ENCODE data around the gene SEMA4D.

The SEMA4D gene

GRCh38 chr9:89323390-89323789 lies 174.5 kb downstream of the SEMA4D start:
- intact Hi-C loops (cut with DNase I; ENCODE audit: low total_unique reads) = no loop called here
- Histone ChIP-seq H3K27ac (no peak overlapping the region), H3K27me3 (no peaks in the 10 kb centered on the region), H3K9me3 (no peaks in the 10 kb centered on the region), H3K4me3 (no peak overlapping the region), H3K4me1 (peaks cover 0 to 38% (median 8%) of the 10 kb centered on the region in 4 donors), H3K36me3 (peaks cover 16 to 29% (median 23%) of the 10 kb centered on the region in 3 donors)
- DNase-seq = no peak
- no peak for TF ChIP-seq CTCF (IDR thresholded peaks at IDR 0.05)

DNA sequence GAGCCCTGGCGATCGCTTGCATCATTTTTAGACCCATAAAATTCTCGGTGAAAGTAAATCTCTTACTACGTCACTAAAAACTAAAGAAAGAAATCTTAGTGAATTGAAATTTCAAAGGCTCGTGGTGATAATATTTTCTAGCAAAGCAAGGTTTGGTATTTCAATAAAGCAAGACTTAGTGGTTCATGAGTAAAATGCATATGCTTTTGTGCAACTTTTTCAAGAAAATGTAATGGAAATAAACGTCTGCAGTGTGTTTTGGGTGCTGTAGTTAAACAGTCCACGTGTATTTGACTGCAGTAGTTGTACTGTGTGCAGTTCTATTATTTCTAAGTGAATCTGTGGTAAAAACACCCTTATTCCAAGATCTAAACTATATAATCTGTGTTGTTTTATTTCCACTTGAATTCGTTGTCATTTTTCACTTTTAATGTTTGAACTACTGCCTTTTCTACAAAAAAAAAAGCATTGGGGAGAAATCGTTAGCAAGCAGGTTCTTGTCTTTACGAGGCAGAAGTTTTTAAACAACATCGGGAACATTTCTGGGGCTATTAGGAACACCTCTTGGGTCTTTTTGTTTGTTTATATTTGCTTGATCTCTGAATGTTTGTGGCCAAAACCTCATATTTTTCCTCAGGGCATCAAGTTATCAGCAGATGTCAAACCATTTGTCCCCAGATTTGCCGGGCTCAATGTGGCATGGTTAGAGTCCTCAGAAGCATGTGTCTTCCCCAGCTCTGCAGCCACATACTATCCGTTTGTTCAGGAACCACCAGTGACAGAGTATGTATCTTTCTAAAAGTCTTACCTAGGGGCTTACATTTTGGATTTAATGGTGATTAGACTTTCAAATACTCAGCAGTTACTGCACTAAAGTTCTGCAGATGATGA lies 178.7 kb downstream of the SEMA4D start:
- DNase-seq = no peak
- Histone ChIP-seq H3K9me3 (no peaks in the 10 kb centered on the region), H3K36me3 (no peaks in the 10 kb centered on the region), H3K4me3 (peak overlapping the region; percentile 75 to 88), H3K27me3 (no peaks in the 10 kb centered on the region), H3K4me1 (peaks cover 0 to 42% (median 14%) of the 10 kb centered on the region in 4 donors), H3K27ac (peak overlapping the region; percentile 97 to 100)
- TF ChIP-seq CTCF (IDR thresholded peaks at IDR 0.05) = no peak
- intact Hi-C loops (cut with DNase I; ENCODE audit: low total_unique reads) = loop anchor here (5.0 kb wide), 1 partner anchor 363 kb away; no protein-coding TSS in a partner anchor

DNA sequence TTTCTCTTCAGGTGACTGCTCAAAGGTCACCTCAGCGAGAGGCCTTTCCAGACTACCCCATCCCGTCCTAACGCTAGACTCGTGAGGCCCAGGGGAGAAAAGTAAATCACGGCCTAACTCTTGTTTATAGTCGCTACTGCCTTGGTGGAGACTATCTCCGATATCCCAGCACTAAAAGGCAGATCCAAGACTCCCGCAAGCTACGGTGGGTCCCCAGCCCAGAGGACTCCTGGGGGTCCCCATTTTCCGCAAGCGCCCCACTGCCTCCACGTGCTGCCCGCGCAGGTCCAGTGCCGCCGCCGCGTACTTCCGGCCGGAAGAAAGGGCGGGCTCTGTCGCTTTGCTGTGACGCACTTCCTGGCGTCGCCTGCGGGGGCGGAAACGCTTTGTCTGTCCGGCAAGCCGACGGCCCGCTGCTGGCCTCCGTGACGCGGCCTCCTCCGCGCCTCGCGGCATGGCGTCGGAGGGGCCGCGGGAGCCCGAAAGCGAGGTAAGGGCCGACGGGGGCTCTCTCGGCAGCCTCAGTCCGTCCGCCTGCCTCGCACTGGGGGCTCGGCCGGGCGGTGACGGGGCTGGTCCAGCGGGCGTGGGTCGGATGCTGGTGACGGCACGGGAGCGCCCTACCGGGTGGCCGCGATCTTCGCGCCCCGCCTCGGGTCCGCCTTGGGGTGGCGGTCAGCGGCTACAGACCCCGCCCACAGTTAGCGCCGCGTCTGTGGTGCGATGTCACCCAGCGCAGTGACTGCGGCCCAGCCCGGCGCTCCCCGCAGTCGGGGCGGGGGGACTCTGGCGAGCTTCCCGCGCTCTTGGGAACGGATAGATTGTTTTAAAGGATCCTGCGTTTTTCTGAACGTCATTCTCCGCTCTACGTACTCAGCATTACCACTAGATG lies 179.5 kb downstream of the SEMA4D start, which contains the start of gene SECISBP2:
Gene SECISBP2 (plus strand): TSS at position 378 of the 892 bp plus-strand sequence. CDS start 77 bp downstream, at position 455.
- Histone ChIP-seq H3K36me3 (no peaks in the 10 kb centered on the region), H3K4me3 (peak within 1 kb of the TSS; percentile 75 to 88), H3K27me3 (no peaks in the 10 kb centered on the region), H3K9me3 (no peaks in the 10 kb centered on the region), H3K27ac (peak within 1 kb of the TSS; percentile 97 to 100), H3K4me1 (peaks cover 0 to 39% (median 14%) of the 10 kb centered on the region in 4 donors)
- TF ChIP-seq CTCF (IDR thresholded peaks at IDR 0.05) = peak; percentile 61 to 65
- peak; percentile 96 to 98 for DNase-seq
- intact Hi-C loops (cut with DNase I; ENCODE audit: low total_unique reads) = loop anchor here (5.0 kb wide), 1 partner anchor 364 kb away; no protein-coding TSS in a partner anchor

GRCh38 chr9:89317282-89317681 lies 180.6 kb downstream of the SEMA4D start:
- peak overlapping the region in 1 of 2 donors; percentile 97 for H3K27ac ChIP-seq
- no peaks in the 10 kb centered on the region for H3K27me3 ChIP-seq
- H3K4me1 ChIP-seq = peaks cover 0 to 38% (median 15%) of the 10 kb centered on the region in 4 donors
- H3K36me3 ChIP-seq = no peaks in the 10 kb centered on the region
- H3K4me3 ChIP-seq = no peak overlapping the region
- no peaks in the 10 kb centered on the region for H3K9me3 ChIP-seq
- no peak for DNase-seq
- intact Hi-C loops (cut with DNase I; ENCODE audit: low total_unique reads) = loop anchor here (5.0 kb wide), 1 partner anchor 365 kb away; no protein-coding TSS in a partner anchor
- no peak for TF ChIP-seq CTCF (IDR thresholded peaks at IDR 0.05)

DNA sequence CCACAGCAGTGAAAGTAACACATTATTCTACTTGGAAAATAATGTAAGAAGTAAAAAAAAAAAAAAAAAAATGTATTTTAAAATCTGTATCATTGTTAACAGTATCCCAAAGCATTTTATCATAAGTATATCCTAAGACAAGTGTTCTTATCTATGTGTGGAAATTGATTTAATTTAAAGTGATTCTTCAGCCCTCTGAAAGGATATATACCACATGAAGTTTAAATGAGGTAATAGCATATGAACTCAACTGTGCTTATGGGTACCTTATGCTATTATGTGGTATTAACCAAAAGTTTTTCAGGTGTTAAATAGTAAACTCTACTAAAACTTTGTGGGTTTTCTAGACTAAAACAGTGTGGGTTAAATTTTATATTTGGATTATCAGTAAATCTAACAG lies 182.4 kb downstream of the SEMA4D start:
- no peaks in the 10 kb centered on the region for H3K27me3 ChIP-seq
- no peak for DNase-seq
- no peaks in the 10 kb centered on the region for H3K36me3 ChIP-seq
- no peaks in the 10 kb centered on the region for H3K9me3 ChIP-seq
- no peak for TF ChIP-seq CTCF (IDR thresholded peaks at IDR 0.05)
- H3K4me3 ChIP-seq = no peak overlapping the region
- H3K27ac ChIP-seq = no peak overlapping the region
- intact Hi-C loops (cut with DNase I; ENCODE audit: low total_unique reads) = loop anchor here (5.0 kb wide), 1 partner anchor 367 kb away; no protein-coding TSS in a partner anchor
- H3K4me1 ChIP-seq = peaks cover 0 to 36% (median 26%) of the 10 kb centered on the region in 4 donors

Measured in tibial artery (tissue), 4 donors.